ENCODE measurements around the gene TPRN.

The TPRN gene

GRCh38 chr9:137206602-137207001, 6.1 kb upstream of the TPRN start:
- DNase-seq: no peak

- DNase-seq: peak; percentile 92
These were observed 4.9 kb upstream of the TPRN start, which contains the start of the genes NDOR1 and TMEM203 for GRCh38 chr9:137205126-137206069. NDOR1 (plus strand) TSS chr9:137205700; CDS start chr9:137205778, 78 bp downstream. TMEM203 (minus strand) TSS chr9:137205648; CDS start chr9:137205414, 234 bp downstream.

- DNase-seq: no peak
These were observed 4.2 kb upstream of the TPRN start for GRCh38 chr9:137204731-137205125.

GRCh38 chr9:137202966-137203365, 2.4 kb upstream of the TPRN start:
- DNase-seq: no peak

GRCh38 chr9:137201205-137201868, 796 bp upstream of the TPRN start:
- DNase-seq: no peak

GRCh38 chr9:137199411-137200121, 975 bp downstream of the TPRN start:
- DNase-seq: no peak

- no peak for DNase-seq
These were observed 1.6 kb downstream of the TPRN start for GRCh38 chr9:137198902-137199283.

GRCh38 chr9:137198051-137198901, 2.3 kb downstream of the TPRN start:
- no peak for DNase-seq

- DNase-seq: no peak
These were observed 4.9 kb downstream of the TPRN start for GRCh38 chr9:137195525-137196220.

- no peak for DNase-seq
These were observed 5.6 kb downstream of the TPRN start for GRCh38 chr9:137194909-137195308.

- DNase-seq: no peak
These were observed 6.2 kb downstream of the TPRN start for GRCh38 chr9:137194388-137194787.

- no peak for DNase-seq
These were observed 6.8 kb downstream of the TPRN start for GRCh38 chr9:137193771-137194170.

GRCh38 chr9:137192859-137193258, 7.7 kb downstream of the TPRN start:
- DNase-seq: no peak

GRCh38 chr9:137192448-137192780, 8.1 kb downstream of the TPRN start:
- DNase-seq: no peak

- no peak for DNase-seq
These were observed 8.7 kb downstream of the TPRN start for GRCh38 chr9:137191691-137192447.

- no peak for DNase-seq
These were observed 9.3 kb downstream of the TPRN start for GRCh38 chr9:137191245-137191644.

GRCh38 chr9:137190315-137190856, 10.2 kb downstream of the TPRN start:
- DNase-seq: no peak

- DNase-seq: no peak
These were observed 10.9 kb downstream of the TPRN start for GRCh38 chr9:137189297-137190295.

Data from left hindlimb (tissue), 1 donor.